Measurements from ENCODE around the gene GBP6.

GRCh38 chr1:89383185-89383584, 19.3 kb downstream of the GBP6 start:
- TF ChIP-seq MAZ (IDR thresholded peaks at IDR 0.05; ENCODE audit: borderline replicate concordance, low read depth, low read length) (no peak), RAD21 (conservative IDR thresholded peaks at IDR 0.05 in 1 of 2, IDR thresholded peaks at IDR 0.05 in 1 of 2) (no peak), BHLHE40 (IDR thresholded peaks at IDR 0.05; ENCODE audit: low read depth, low read length) (no peak), POLR2A (IDR thresholded peaks at IDR 0.05; ENCODE audit: low read length) (no peak), EP300 (IDR thresholded peaks at IDR 0.05) (no peak), MAX (IDR thresholded peaks at IDR 0.05) (no peak), CTCF (IDR thresholded peaks at IDR 0.05) (no peak), EHMT2 (IDR thresholded peaks at IDR 0.05; ENCODE audit: low read depth) (no peak), RCOR1 (IDR thresholded peaks at IDR 0.05; ENCODE audit: low read depth, low read length) (no peak)
